PC-3 (cell line): ENCODE measurements around the gene SF1. TPM values are rescaled to one million over a fixed set of nuclear protein-coding genes. Genes with fewer than 3 reads are reported as not detected.

Experiments
- ATAC-seq: fragments of 200-7000 bp; cut with Tn5 transposase; 2 replicates; pipeline ENCODE4 v1.9.1; 2020; ENCODE audit warnings: mild to moderate bottlenecking, moderate library complexity
- Bru-seq: library from RNA; stranded (reverse); fragments of 400-500 nt; gene quantifications from one replicate; lab custom pipeline; 2021; lab: Mats Ljungman, UMichigan
- BruChase-seq, 2 experiments: library from RNA; stranded (reverse); fragments of 400-500 nt; gene quantifications; one replicate each; lab custom pipeline; 2021; lab: Mats Ljungman, UMichigan
- BruUV-seq: library from RNA; stranded (reverse); fragments of 400-500 nt; replicated peaks from 2 replicates; lab custom pipeline; 2021; lab: Mats Ljungman, UMichigan
- CTCF ChIA-PET: fragments of 300-600 bp; sonication (Branson Sonifier 250); formaldehyde crosslinking; loops from one replicate; lab custom pipeline; 2022; ENCODE audit warnings: antibody characterized with exemption; lab: Charles Lee
- POLR2A ChIA-PET: fragments of 300-600 bp; sonication (Branson Sonifier 250); formaldehyde crosslinking; loops from one replicate; lab custom pipeline; 2022; ENCODE audit warnings: antibody characterized with exemption; ENCODE audit not compliant: unreplicated experiment; lab: Charles Lee
- DNase-seq: peaks from one replicate; pipeline ENCODE4 v3.0.0-alpha.2; 2015
- H2AFZ ChIP-seq: fragments of 300-600 bp; sonication (generic); 2 replicates; pipeline ENCODE4 v1.6.0; 2016; ENCODE audit warnings: antibody characterized with exemption, low read length
- H3F3A ChIP-seq: fragments of 300-600 bp; sonication (generic); one replicate; pipeline ENCODE4 v1.6.0; 2017; ENCODE audit warnings: antibody characterized with exemption, low read length, control low read depth, mild to moderate bottlenecking; ENCODE audit not compliant: unreplicated experiment
- H3K27ac ChIP-seq: fragments of 300-600 bp; sonication (generic); 2 replicates; pipeline ENCODE4 v1.5.1; 2016; ENCODE audit warnings: mild to moderate bottlenecking, low read length
- H3K27me3 ChIP-seq: fragments of 300-600 bp; sonication (generic); 2 replicates; pipeline ENCODE4 v1.6.1; 2016; ENCODE audit warnings: low read length, mixed read lengths
- H3K36me3 ChIP-seq: fragments of 300-600 bp; sonication (generic); 2 replicates; pipeline ENCODE4 v1.6.1; 2016; ENCODE audit warnings: low read depth, mixed run types, low read length, mixed read lengths
- H3K4me1 ChIP-seq: fragments of 300-600 bp; sonication (generic); 2 replicates; pipeline ENCODE4 v1.5.1; 2016; ENCODE audit warnings: low read length; ENCODE audit not compliant: insufficient read depth
- H3K4me2 ChIP-seq: fragments of 300-600 bp; sonication (generic); 2 replicates; pipeline ENCODE4 v1.6.0; 2016; ENCODE audit warnings: low read length
- H3K4me3 ChIP-seq: fragments of 300-600 bp; sonication (generic); 2 replicates; pipeline ENCODE4 v1.5.1; 2016; ENCODE audit warnings: mild to moderate bottlenecking, low read length, mixed read lengths
- H3K79me2 ChIP-seq: fragments of 300-600 bp; sonication (generic); 2 replicates; pipeline ENCODE4 v1.6.1; 2017; ENCODE audit warnings: low read length, mixed read lengths
- H3K9ac ChIP-seq: fragments of 300-600 bp; sonication (generic); 2 replicates; pipeline ENCODE4 v1.6.0; 2016; ENCODE audit warnings: mild to moderate bottlenecking, low read length
- H3K9me2 ChIP-seq: fragments of 300-600 bp; sonication (generic); replicated peaks from 2 replicates; pipeline ENCODE4 v1.6.1; 2016; ENCODE audit warnings: mixed run types, low read length, mixed read lengths
- H3K9me3 ChIP-seq: fragments of 300-600 bp; sonication (generic); 2 replicates; pipeline ENCODE4 v1.6.1; 2016; ENCODE audit warnings: low read length, mixed read lengths
- H4K20me1 ChIP-seq: fragments of 300-600 bp; sonication (generic); 2 replicates; pipeline ENCODE4 v1.6.1; 2016; ENCODE audit warnings: low read length, mixed read lengths
- EZH2 ChIP-seq: fragments of 300-600 bp; sonication (generic); IDR thresholded peaks from one replicate; pipeline ENCODE4 v1.6.1; 2017; ENCODE audit warnings: antibody characterized with exemption, mild to moderate bottlenecking, low read length; ENCODE audit not compliant: unreplicated experiment
- EZH2phosphoT487 ChIP-seq: fragments of 300-600 bp; sonication (generic); IDR thresholded peaks from 2 replicates; pipeline ENCODE4 v1.6.1; 2018; ENCODE audit warnings: mild to moderate bottlenecking, antibody characterized with exemption, low read length, borderline replicate concordance
- intact Hi-C: fragments of 100-400 bp; cut with micrococcal nuclease; formaldehyde crosslinking; loops from 2 replicates; pipeline ENCODE4 v1.9.0; 2023
- long read RNA-seq: library from polyadenylated mRNA; unstranded; transcript quantifications from one replicate; pipeline ENCODE4 v2.0.0, GENCODE V29; 2021; ENCODE audit not compliant: unreplicated experiment
- total RNA-seq: library from RNA; depleted of rRNA; stranded (reverse); fragments of >200 nt; gene quantifications from 2 replicates; pipeline ENCODE4 v1.2.3, GENCODE V29; 2014; rRNA removed
- TF ChIP-seq, protein P1 (sequence below): fragments of 300-600 bp; sonication (generic); conservative IDR thresholded peaks from 2 replicates; pipeline ENCODE4 v1.5.1; 2017; ENCODE audit warnings: antibody characterized with exemption, low read depth, mild to moderate bottlenecking, low read length

The SF1 gene, protein sequence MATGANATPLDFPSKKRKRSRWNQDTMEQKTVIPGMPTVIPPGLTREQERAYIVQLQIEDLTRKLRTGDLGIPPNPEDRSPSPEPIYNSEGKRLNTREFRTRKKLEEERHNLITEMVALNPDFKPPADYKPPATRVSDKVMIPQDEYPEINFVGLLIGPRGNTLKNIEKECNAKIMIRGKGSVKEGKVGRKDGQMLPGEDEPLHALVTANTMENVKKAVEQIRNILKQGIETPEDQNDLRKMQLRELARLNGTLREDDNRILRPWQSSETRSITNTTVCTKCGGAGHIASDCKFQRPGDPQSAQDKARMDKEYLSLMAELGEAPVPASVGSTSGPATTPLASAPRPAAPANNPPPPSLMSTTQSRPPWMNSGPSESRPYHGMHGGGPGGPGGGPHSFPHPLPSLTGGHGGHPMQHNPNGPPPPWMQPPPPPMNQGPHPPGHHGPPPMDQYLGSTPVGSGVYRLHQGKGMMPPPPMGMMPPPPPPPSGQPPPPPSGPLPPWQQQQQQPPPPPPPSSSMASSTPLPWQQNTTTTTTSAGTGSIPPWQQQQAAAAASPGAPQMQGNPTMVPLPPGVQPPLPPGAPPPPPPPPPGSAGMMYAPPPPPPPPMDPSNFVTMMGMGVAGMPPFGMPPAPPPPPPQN
- 209 and 217 TPM in 2 replicates for total RNA-seq
- percentile 99 among the genes with signal in this experiment for Bru-seq, nascent RNA
- BruChase-seq, experiment 1, labeled RNA remaining after a 6-hour chase, result percentile 99 among the genes with signal in this experiment
- BruChase-seq, experiment 2, labeled RNA remaining after a 2-hour chase, result percentile 99 among the genes with signal in this experiment
- long read RNA-seq, transcript SF1-212 (2 exons, 983 nt), result minor isoform, 9 of 124 reads
- long read RNA-seq, transcript SF1-201 (13 exons, 2,850 nt), result major isoform, 11 of 124 reads
- long read RNA-seq, partial matches to known transcripts, result 50 of 124 reads
- long read RNA-seq, other reads (novel, unspliced or antisense), result 46 of 124 reads

DNA sequence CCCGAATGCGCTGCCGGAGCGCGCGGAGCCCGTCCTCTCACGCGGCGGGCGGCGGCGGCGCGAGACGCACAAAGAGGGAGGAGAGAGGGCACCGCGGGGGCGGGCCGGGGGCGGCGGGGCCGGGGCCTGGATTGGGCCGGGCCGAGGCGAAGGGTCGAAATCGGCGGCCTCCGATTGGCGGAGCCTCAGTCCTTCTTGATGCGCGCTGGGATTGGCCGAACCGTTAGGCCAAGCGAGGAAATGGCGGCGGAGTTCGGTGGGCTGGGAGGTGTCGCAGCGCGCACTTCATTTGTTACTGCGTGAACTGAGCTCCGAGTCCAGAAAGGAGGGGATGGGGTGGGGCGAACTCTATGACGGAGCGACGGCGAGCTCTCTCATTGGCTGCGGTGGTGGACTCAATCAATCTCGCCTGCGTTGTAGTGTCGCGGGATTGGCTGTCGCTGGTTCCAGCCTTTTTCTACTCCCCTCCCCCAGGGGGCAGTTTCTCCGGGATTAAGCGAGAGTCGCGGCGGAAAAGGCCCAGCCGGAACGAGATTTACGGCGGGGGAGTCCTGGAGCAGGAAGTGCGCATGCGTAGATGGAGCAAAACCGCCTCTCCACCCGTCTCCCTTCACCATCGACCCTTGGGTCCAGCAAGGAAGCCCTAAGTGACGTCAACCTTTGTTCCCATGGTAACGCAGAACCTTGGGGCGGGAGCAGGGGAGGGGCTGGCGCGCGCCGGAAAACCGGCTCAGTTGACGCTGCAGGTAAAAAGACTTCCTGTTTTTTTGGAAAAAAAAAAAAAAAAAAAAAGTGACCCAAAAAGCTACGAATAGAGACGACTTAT lies at the start of gene SF1:
SF1 (minus strand) TSS at position 70 of the 826 bp plus-strand sequence. CDS start 150 bp downstream, outside the sequence.
- no TSS peak for BruUV-seq
- peaks cover 38% of the 10 kb centered on the region for H4K20me1 ChIP-seq
- H3K27ac ChIP-seq, result peak within 1 kb of the TSS; percentile 87
- DNase-seq, result peak; percentile 100
- H3K4me3 ChIP-seq, result peak within 1 kb of the TSS; percentile 85
- H3F3A ChIP-seq, result peaks cover 5% of the 10 kb centered on the region
- peak within 1 kb of the TSS; percentile 88 for H3K4me2 ChIP-seq
- no peaks in the 10 kb centered on the region for H3K27me3 ChIP-seq
- ATAC-seq, result peak; percentile 92
- peaks cover 25% of the 10 kb centered on the region for H3K4me1 ChIP-seq
- TF ChIP-seq EZH2phosphoT487 (no peak), EZH2 (no peak)
- TF ChIP-seq, protein P1, sequence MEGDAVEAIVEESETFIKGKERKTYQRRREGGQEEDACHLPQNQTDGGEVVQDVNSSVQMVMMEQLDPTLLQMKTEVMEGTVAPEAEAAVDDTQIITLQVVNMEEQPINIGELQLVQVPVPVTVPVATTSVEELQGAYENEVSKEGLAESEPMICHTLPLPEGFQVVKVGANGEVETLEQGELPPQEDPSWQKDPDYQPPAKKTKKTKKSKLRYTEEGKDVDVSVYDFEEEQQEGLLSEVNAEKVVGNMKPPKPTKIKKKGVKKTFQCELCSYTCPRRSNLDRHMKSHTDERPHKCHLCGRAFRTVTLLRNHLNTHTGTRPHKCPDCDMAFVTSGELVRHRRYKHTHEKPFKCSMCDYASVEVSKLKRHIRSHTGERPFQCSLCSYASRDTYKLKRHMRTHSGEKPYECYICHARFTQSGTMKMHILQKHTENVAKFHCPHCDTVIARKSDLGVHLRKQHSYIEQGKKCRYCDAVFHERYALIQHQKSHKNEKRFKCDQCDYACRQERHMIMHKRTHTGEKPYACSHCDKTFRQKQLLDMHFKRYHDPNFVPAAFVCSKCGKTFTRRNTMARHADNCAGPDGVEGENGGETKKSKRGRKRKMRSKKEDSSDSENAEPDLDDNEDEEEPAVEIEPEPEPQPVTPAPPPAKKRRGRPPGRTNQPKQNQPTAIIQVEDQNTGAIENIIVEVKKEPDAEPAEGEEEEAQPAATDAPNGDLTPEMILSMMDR, result no peak; the same call in 1 of the 2 replicates
- H3K9me3 ChIP-seq, result no peaks in the 10 kb centered on the region
- H3K36me3 ChIP-seq, result peaks cover 37% of the 10 kb centered on the region
- H3K79me2 ChIP-seq, result peaks cover 39% of the 10 kb centered on the region
- intact Hi-C loops, result loop anchor here (2.0 kb wide), 2 partner anchors 24 to 32 kb away; partner anchors contain the start of genes MAP4K2 and MEN1
- H3K9me2 ChIP-seq, result no peaks in the 10 kb centered on the region
- peak within 1 kb of the TSS; percentile 91 for H2AFZ ChIP-seq
- CTCF ChIA-PET, result interaction anchor here (0.5 to 0.9 kb wide), 6 partner anchors 9 to 1212 kb away, joined by 3 to 5 read pairs (median 4); partner anchors contain the start of gene CDC42BPG
- peak within 1 kb of the TSS; percentile 95 for H3K9ac ChIP-seq
- POLR2A ChIA-PET, result interaction anchor here (0.6 to 1.2 kb wide), 9 partner anchors 16 to 645 kb away, joined by 4 to 7 read pairs (median 6); partner anchors contain the start of genes CDC42BPG, PRDX5, TM7SF2 and TRMT112

DNA sequence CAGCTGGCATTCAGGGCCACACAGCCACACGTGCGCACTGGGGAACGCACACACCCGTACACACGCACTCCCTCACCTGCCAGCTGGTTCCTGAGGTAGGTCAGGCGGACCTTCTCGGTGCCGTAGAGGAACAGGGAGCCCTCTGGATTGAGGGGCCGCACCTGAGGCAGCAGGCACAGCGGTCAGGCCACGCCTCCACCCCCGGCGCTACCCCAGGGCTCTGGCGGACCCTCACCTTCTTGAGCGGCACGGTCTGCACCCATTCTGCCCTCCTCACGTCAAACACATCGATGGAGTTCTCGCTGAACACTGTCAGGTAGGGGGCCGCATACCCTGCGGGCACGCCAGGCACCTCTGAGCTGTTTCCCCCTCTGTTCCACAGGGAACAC lies 49.1 kb upstream of the SF1 start:
- Histone ChIP-seq H3K4me1 (no peaks in the 10 kb centered on the region), H3K4me2 (no peak overlapping the region), H3K27me3 (no peaks in the 10 kb centered on the region), H3K9me3 (no peaks in the 10 kb centered on the region), H3K79me2 (no peaks in the 10 kb centered on the region), H4K20me1 (no peaks in the 10 kb centered on the region), H2AFZ (no peak overlapping the region), H3K9ac (no peak overlapping the region), H3F3A (no peaks in the 10 kb centered on the region), H3K27ac (no peak overlapping the region), H3K4me3 (no peak overlapping the region), H3K36me3 (peaks cover 23% of the 10 kb centered on the region), H3K9me2 (no peaks in the 10 kb centered on the region)
- ATAC-seq (no peak), DNase-seq (no peak)
- ChIA-PET CTCF (interaction anchor here (0.6 kb wide), 1 partner anchor 9 kb away, joined by 3 read pairs; no protein-coding TSS in a partner anchor), POLR2A (no interaction called here)
- intact Hi-C loops, result no loop called here
- no peak for TF ChIP-seq EZH2phosphoT487
- TF ChIP-seq, protein P1, result no peak
- BruUV-seq, result no TSS peak
